GDM1 (cell line): ENCODE measurements around the gene FMOD.
"Not testable (repeated sequence)": the region's sequence is repeated elsewhere in the genome, so short reads cannot be mapped to it uniquely, and the experiment has no call there.

Experiments
- DNase-seq: peaks from one replicate; lab custom pipeline; 2025; lab: John Stamatoyannopoulos, UW

The FMOD gene

DNA sequence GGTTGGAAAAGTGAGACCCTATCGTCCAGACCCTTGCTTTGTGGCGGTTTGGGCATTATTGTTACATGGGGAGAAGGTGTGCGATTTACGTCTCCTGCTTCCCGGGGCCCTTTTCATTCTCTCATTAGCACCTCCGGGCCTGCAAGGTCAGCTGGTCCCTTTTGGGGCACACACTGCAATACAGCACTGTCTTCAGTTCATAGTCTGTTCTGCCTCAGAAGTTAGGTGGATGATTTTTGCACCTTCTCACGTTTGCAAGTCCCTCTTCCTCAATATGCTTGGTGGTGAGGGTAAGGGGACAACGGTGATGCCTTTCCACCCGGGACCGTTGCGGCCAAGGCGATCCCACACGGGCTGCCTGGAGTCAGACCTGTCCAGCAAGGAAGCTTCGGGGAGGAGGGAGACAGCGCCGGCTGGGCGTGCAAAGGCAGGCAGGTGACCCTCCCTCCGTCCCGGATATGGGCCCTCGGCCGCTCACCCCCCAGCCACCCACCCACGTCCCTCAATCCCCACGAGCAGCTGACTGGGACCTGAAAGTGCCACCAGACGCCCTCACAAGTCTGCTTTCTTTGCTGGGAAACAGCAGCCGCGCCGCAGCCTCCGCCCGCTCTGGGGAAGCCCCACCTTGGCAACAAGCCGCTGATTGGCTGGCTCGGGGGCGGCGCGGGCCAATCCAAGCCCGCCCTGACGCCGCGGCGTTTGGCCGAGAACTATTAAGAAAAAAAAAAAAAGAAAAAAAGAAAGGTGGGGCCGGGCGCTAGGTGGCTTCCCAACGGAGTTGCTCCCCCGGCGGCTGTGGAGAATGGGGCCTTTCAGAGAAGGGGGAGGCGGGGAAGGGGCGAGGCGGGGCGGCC is 23.9 kb downstream of the FMOD start:
- DNase-seq: peak; percentile 83

DNA sequence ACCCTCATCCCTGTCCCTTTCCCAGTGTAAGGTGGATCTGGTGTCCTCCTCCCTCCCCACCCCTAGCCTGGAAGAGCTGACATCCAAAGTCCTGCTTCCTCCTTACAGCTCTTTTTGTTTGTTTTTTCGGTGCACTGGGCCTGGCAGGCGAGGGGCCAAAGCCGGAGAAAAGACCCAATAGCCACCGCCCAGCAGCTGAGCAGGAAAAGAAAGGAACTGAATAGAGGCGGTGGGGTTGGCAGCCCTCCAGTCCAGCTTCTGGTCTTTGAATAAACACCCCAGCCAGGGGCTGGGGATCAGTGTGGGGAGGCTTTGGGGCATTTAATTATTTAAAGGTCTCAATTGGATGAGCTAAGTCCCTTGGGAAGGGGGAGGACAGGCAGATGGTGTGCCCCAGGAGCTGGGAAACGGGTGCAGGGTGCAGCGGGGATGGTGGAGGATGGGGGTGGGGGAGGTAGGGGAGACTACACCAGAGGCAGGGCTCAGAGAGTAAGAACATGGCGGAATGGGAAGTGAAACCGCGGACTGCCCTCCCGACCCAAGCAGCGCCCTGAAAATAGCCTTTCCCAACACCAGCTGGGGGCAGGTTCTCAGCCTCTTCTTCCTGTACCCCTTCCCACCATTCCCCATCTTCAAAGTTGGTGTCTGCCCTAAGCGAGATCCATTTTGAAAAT is 25.4 kb downstream of the FMOD start:
- no peak for DNase-seq

DNA sequence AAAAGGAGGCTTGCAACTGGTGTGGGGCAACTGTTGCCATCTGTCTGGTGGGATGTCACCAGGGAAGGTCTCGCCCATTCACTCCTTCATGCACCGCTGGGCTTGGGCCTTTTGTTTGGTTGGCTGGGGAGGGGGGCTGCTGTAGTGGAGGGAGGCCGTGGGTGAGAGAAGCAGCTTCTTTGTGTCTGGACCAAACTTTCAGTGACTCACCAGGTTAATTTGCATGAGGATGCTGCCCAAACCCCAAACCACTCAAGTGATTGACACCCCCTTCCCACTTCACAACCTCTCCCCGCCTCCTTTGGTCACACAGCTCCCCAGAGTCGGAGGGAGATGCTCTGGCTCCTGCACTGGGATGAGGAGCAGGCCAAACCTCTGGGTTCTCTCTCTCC is 25.9 kb downstream of the FMOD start:
- DNase-seq: no peak

DNA sequence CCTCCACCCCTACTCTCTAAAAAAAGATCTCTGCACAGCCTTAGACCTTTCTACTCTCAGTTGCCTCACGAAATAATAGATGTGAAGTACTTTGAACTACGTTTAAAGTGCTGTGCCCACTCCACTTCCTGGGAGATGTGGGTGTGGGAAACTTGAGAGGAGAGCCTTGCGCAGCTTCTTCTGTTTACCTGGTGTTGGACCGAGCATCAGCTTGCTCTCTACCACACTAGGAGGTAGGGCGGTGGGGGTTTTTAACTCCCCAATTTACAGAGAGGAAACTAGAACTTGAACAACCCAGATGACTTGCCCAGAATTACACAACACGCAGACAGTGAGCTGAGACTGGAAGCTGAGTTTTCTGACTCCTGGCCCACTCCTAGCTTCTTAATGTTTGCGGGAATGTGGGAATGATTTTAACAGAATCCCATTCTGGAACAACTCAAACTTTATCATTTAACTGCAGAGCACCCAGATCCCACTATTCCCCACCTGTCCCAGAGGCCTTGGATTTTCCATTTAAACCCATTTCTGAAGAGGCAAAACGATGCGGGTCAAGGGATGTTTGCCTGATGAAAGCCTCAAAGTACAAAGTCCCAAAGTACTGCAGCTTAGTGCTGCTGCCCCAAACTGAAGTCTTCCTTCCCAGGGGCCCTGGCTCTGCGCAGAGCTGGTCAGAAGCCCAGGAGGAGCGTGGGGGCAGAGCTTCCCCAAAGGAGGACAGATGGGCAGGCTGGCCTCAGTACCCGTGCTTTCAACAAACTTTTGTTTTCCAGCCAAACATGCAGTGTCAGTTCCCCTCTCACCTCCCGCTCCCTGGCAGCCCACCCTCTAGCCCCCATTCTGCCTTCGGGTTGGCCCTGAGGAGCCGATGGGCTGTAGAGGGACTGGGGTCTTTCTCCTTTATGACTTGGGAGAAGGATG is 26.6 kb downstream of the FMOD start:
- no peak for DNase-seq

DNA sequence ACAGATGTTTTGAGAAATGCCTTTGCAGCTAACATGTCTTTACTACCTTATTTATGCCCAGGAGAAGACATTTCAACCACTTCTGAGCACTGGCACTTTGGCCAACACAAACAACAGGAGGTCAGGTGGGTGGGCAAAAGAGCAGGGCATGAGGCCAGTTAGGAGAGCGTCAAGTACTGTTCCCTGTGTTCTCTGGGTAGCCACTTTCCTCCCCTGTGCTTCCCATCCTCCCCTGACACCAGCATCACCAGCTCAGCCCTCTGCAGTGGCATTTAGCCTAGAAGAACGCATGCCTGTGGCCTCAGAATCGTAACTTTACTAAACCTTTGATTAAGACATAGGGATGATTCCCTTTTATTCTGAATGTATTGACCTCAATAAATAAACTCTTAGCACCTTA is 27.3 kb downstream of the FMOD start:
- no peak for DNase-seq

DNA sequence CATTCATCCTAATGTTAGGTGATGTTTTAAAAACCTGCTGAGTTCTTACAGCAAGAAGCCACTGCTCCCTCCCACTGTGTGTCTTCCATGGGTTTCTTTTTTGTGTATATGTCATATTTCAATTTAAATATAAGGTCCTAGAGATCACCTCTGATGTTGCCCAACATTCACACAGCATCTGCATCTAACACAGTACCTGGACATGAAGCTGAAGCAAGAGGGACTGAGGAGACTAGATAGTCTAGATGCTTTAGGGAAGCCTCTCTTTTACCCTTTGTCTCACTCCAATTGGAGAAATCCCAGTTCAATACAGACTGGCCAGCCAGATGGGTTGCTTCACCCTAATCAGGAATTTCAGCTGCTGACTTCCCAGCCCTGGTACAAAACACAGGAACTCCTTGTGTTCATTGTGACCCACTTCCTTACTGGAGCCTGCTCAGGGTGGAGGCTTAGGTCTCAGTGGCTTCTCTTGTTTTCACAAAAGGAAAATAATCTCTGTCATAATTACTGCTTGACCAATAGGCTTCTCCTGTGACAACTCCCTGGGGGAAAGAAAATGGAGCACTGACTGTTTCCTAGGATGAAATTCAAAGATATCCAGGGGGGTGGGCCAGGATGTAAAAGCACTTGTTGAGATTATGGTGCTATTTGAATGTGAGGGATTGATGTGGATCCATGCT is 28.3 kb downstream of the FMOD start:
- no peak for DNase-seq

DNA sequence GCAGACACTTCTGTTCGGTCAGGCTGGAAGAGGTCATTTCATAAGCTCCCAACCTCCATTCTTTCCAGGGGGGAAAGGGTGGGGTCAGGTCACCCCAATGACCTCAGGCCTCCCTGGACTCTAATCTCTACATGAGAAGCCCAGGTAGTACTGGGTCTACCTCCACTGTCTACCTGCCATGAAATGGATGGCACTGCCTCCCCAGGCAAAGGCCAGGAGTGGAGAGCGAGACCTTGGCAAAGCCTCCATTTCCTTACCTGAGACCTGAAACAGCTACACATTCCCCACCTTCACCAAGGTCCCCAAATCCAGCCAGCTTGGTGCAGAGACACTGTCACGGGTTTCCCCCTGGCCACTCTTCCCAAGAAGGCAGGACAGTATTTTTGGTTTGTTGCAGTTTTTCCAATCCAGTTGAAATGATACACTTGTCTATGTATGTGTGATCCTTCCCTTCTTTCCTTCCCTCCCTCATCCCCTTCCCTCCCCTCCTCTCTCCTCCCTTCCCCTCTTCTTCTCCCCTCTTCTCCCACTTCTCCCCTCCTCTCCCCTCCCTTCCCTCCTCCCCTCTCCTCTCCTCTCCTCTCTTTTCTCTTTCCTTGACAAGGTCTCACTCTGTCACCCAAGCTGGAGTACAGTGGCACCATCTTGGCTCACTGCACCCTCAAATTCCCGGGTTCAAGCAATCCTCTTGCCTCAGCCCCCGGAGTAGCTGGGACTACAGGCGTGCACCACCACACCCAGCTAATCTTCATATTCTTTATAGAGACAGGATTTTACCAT is 29.5 kb downstream of the FMOD start:
- DNase-seq: no peak

DNA sequence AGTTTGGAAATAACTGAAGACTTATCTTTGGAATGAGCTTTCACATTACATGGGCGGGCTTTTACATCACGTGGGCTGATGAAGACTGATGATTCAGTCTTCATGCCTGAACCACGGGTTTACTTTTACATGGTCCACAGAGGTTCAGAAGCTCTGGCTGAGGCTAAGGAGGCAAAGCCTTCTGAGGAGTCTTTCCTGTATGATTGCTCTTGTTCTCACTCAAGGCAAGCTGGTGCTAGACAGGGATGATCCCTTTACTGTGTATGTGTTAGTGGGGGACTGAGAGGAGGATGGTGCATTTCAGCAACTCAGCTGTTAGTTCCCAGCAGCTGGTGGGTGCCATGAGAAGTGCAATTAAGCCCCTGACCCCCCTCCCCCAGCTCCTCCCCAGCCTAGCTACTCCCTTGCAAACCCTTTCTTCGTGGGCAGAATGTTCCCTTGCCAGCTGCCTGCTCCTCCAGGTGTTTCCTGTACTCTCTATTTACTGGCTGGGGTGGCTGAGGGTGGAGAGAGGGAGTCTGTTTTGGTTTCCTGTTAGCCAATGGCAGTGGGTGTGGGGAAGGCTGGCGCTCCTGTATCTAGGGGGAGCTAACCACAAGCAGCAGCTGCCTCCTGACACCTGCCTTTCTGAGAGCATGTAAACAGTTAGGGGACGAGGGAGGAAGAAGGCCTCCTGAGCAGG is 30.2 kb downstream of the FMOD start:
- peak; percentile 92 for DNase-seq

DNA sequence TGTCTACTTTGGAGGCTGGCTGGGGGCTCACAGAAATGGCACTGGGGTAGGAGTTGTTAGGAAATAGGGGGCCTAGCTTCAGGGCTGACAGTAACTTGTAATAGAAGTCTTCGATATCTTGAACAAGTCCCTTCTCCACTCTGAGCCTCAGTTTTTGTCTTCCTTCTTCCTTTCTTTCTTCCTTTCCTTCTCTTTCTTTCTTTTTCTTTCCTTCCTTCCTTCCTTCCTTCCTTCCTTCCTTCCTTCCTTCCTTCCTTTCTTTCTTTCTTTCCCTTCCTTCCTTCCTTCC is 32.7 kb downstream of the FMOD start:
- DNase-seq: no peak

DNA sequence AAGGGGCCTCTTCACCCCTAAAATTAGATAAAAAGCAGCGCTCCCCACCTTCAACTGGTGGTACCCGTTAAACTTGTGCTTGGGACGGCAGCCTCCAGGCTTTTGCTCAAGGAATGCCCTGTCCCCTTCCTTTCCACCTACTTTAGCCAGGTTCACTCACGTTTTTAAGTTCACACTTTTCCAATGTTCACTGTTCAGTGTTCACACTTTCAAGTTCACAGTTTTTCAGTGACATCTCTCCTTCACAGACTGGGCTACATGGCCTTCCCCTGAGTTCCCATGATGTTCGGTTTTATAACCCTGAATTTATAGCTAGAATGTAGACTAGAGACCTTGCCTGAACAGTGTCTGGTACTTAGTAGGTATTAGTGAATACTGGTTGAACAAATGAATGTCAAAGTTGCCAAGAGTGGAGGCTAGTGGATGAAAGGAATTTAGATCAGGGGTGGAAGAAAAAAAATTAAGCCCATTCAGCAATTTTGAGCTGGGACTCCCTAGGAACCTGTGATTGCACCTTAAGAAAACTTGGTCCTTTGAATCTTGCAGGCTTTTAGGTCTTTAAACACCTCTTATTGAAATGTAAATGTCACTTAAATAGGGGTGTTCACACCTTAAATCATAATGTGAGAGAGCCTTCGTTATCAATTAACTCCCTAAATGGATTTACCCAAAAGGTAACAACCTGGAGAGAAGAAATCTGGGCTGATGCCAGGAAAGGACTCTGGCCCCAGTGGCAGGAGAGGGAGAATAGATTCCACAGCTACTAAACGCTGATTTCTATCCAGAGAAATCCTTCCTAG is 33.3 kb downstream of the FMOD start:
- DNase-seq: no peak

DNA sequence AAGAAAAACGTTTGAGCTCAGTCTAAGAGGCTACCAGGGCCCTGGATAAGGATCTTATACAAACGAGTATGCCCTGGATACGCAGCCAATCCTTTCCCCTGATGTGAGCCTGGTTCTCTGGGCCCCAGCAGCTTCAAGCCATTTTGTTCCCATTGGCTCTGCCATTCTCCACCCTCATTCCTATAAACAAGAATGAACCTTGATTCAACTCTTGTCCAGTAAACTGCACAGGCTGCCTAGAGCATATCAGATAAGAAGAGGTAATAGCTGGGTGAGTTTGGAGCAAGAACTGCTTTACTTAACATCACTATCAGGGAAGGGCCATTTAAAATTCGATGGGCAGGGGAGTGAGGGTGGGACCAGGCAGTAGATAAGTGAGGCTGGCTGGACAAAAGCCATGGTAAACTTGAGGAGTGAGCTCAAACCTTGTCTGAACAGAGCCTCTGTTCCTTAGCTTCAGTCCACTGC is 34.3 kb downstream of the FMOD start:
- DNase-seq: no peak

DNA sequence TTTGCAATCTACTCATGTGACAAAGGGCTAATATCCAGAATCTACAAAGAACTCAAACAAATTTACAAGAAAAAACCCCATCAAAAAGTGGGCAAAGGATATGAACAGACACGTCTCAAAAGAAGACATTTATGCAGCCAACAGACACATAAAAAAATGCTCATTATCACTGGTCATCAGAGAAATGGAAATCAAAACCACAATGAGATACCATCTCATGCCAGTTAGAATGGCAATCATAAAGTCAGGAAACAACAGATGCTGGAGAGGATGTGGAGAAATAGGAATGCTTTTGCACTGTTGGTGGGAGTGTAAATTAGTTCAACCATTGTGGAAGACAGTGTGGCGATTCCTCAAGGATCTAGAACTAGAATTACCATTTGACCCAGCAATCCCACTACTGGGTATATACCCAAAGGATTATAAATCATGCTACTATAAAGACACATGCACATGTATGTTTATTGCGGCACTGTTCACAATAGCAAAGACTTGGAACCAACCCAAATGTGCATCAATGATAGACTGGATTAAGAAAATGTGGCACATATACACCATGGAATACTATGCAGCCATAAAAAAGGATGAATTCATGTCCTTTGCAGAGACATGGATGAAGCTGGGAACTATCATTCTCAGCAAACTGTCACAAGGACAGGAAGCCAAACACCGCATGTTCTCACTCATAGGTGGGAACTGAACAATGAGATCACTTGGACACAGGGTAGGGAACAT is 36.7 kb downstream of the FMOD start:
- not testable (repeated sequence) for DNase-seq

DNA sequence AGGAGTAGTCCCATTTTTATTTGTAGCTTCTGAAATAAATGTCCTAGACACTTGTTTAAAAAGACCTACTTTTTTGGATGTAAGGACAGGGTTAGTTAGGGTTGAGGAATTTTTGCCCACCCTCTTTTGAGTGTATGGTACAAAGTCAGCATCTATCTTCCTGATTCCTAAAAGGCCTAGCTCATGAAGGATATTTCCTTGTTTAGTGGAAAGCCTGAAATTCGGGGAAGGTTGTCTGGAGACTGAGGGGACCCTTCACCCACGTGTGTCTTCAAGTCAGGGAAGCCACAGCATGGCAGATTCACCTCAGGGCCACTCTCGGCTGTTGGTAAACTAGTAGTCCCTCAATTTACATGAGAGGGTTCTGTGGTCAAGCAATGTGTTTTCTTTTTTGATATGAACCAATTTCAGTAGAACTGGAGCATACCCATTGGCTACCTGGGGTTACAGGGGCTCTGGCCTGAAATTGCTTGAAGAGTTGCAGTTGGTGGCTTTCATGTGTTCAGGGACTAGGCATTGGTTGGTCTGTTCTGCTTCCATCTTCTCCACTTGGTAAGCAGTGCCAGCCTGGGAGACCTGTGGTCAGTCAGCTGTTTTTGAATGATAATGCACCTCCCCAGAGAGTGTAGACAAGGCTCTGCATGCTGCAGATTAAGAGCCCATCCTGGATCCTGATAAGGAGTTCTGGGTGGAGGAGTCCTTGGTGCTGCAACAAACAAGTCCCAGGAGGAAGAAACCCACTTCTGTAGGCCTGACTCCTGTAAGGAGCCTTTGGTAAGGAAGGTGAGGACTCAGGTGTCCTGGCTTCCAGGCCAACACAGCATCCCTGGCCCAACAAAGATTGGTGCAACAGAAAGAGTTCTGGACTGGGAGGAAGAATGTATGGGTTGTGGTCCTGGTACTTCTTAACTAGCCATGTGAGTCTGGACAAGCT is 39.3 kb downstream of the FMOD start:
- DNase-seq: no peak

DNA sequence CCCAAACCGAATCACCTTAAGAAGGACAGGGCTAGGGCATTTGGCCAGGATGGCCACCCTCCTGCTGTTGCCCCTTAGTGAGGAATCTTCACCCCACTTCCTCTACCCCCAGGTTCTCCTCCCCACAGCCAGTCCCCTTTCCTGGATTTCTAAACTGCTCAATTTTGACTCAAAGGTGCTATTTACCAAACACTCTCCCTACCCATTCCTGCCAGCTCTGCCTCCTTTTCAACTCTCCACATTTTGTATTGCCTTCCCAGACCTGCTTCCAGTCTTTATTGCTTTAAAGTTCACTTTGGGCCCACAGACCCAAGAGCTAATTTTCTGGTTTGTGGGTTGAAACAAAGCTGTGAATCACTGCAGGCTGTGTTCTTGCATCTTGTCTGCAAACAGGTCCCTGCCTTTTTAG is 42.0 kb downstream of the FMOD start:
- DNase-seq: no peak

DNA sequence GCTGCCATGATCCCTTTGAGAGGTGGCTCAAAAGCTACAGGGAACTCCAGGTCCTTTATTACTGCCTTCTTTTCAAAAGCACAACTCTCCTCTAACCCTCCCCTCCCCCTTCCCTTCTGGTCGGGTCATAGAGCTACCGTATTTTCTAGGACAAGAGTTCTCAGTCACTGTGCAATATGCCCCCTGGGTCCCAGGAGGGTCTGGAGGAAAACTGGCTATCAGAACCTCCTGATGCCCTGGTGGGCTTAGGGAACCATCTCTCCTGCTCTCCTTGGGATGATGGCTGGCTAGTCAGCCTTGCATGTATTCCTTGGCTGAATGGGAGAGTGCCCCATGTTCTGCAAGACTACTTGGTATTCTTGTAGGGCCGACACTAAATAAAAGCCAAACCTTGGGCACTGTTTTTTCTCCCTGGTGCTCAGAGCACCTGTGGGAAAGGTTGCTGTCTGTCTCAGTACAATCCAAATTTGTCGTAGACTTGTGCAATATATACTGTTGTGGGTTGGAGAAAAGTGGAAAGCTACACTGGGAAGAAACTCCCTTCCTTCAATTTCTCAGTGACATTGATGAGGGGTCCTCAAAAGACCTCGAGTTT is 42.5 kb downstream of the FMOD start:
- DNase-seq: no peak

DNA sequence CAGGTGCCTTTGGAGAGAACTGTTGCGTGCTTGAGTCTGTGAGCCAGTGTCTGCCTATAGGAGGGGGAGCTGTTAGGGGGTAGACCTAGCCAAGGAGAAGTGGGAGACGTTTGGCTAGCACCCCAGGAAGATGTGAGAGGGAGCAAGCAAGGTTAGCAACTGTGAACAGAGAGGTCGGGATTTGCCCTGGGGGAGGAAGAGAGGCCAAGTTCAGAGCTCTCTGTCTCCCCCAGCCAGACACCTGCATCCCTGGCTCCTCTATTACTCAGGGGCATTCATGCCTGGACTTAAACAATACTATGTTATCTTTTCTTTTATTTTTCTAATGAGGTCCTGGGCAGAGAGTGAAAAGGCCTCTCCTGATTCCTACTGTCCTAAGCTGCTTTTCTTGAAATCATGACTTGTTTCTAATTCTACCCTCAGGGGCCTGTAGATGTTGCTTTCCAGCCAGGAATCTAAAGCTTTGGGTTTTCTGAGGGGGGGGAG is 43.2 kb downstream of the FMOD start:
- DNase-seq: no peak

DNA sequence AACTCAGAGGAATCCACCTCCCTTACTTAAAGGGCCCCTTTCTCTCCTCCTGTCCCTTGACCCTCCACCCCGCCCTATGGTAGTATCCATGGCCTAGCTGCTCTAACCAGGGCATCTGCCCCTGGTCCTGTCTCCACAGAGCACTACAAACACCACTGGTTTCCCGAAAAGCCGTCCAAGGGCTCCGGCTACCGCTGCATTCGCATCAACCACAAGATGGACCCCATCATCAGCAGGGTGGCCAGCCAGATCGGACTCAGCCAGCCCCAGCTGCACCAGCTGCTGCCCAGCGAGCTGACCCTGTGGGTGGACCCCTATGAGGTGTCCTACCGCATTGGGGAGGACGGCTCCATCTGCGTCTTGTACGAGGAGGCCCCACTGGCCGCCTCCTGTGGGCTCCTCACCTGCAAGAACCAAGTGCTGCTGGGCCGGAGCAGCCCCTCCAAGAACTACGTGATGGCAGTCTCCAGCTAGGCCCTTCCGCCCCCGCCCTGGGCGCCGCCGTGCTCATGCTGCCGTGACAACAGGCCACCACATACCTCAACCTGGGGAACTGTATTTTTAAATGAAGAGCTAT is 43.9 kb downstream of the FMOD start:
- DNase-seq: no peak
